GM18526 (cell line): Measurements from ENCODE around the gene ZBTB20.

Experiments used
- POLR2A ChIP-seq: IDR thresholded peaks from 3 replicates; pipeline ENCODE4 v1.6.1; 2011; ENCODE audit not compliant: insufficient read length; ENCODE audit errors: extremely low read depth

ZBTB20 gene

GRCh38 chr3:114411811-114412803 lies 735.0 kb downstream of the ZBTB20 start:
- no peak for TF ChIP-seq POLR2A

- no peak for TF ChIP-seq POLR2A
Observed at GRCh38 chr3:114411190-114411668, 735.9 kb downstream of the ZBTB20 start.

GRCh38 chr3:114408736-114409670 lies 738.1 kb downstream of the ZBTB20 start:
- no peak for TF ChIP-seq POLR2A

- no peak for TF ChIP-seq POLR2A
Observed at GRCh38 chr3:114406922-114407321, 740.2 kb downstream of the ZBTB20 start.

- no peak for TF ChIP-seq POLR2A
Observed at GRCh38 chr3:114406286-114406685, 740.8 kb downstream of the ZBTB20 start.

- TF ChIP-seq POLR2A: no peak
Observed at GRCh38 chr3:114405202-114405990, 741.7 kb downstream of the ZBTB20 start.

- no peak for TF ChIP-seq POLR2A
Observed at GRCh38 chr3:114404590-114404989, 742.5 kb downstream of the ZBTB20 start.

GRCh38 chr3:114402838-114403237 lies 744.2 kb downstream of the ZBTB20 start:
- TF ChIP-seq POLR2A: no peak

GRCh38 chr3:114401346-114401745 lies 745.7 kb downstream of the ZBTB20 start:
- no peak for TF ChIP-seq POLR2A

- no peak for TF ChIP-seq POLR2A
Observed at GRCh38 chr3:114400371-114400770, 746.7 kb downstream of the ZBTB20 start.

- TF ChIP-seq POLR2A: no peak
Observed at GRCh38 chr3:114394551-114394950, 752.5 kb downstream of the ZBTB20 start.

GRCh38 chr3:114393367-114394072 lies 753.6 kb downstream of the ZBTB20 start:
- TF ChIP-seq POLR2A: no peak

GRCh38 chr3:114392831-114393230 lies 754.3 kb downstream of the ZBTB20 start:
- no peak for TF ChIP-seq POLR2A

- no peak for TF ChIP-seq POLR2A
Observed at GRCh38 chr3:114389156-114389555, 757.9 kb downstream of the ZBTB20 start.
